H1 (cell line): Measurements from ENCODE around the gene LONRF2. TPM values are rescaled to one million over a fixed set of nuclear protein-coding genes. Genes with fewer than 3 reads are reported as not detected.

ENCODE experiments used
- CTCF ChIA-PET: fragments of 300-600 bp; sonication (Branson Sonifier 250); formaldehyde crosslinking; loops from one replicate; lab custom pipeline; 2021; ENCODE audit not compliant: partially characterized antibody; lab: Charles Lee
- POLR2A ChIA-PET: fragments of 300-600 bp; sonication (Branson Sonifier 250); formaldehyde crosslinking; loops from one replicate; lab custom pipeline; 2021; ENCODE audit warnings: inconsistent platforms; ENCODE audit not compliant: partially characterized antibody; lab: Charles Lee
- DNase-seq, 2 experiments: peaks; one replicate each; pipeline versions ENCODE4 v3.0.0 to v3.0.0-alpha.2; 2010 to 2022; ENCODE audit warnings: low spot score in 2 of 2, low read depth in 1 of 2, mixed read lengths in 1 of 2
- FAIRE-seq: peaks from 2 replicates; lab custom pipeline; 2011; peaks lifted over from hg19 to GRCh38; lab: Jason Lieb, UNC
- H2AFZ ChIP-seq: 2 replicates; pipeline ENCODE4 v1.8.1; 2012; ENCODE audit warnings: low read length, inconsistent platforms
- H2AK5ac ChIP-seq: 2 replicates; pipeline ENCODE4 v1.6.1; 2013; ENCODE audit warnings: low read depth, low read length
- H2BK120ac ChIP-seq: replicated peaks from 2 replicates; pipeline ENCODE3; 2013; ENCODE audit warnings: low read depth, low read length, inconsistent platforms
- H2BK12ac ChIP-seq: 2 replicates; pipeline ENCODE4 v1.6.1; 2013; ENCODE audit warnings: low read depth, low read length
- H2BK15ac ChIP-seq: 2 replicates; pipeline ENCODE4 v1.6.1; 2013; ENCODE audit warnings: low read length
- H2BK20ac ChIP-seq: 2 replicates; pipeline ENCODE4 v1.6.1; 2013; ENCODE audit warnings: low read length
- H2BK5ac ChIP-seq: 2 replicates; pipeline ENCODE4 v1.6.1; 2013; ENCODE audit warnings: low read depth, low read length
- H3K14ac ChIP-seq: 2 replicates; pipeline ENCODE4 v1.6.1; 2013; ENCODE audit warnings: inconsistent platforms; ENCODE audit not compliant: insufficient read length
- H3K18ac ChIP-seq: 2 replicates; pipeline ENCODE4 v1.6.1; 2013; ENCODE audit warnings: low read length; ENCODE audit errors: extremely low read depth
- H3K23ac ChIP-seq: 2 replicates; pipeline ENCODE4 v1.6.1; 2013; ENCODE audit warnings: inconsistent platforms; ENCODE audit not compliant: insufficient read length
- H3K23me2 ChIP-seq: 2 replicates; pipeline ENCODE4 v1.6.1; 2013; ENCODE audit warnings: low read depth, low read length
- H3K27ac ChIP-seq: 2 replicates; pipeline ENCODE4 v1.6.1; 2011; ENCODE audit warnings: low read depth, low read length, inconsistent platforms
- H3K27me3 ChIP-seq, 4 experiments: replicated peaks in 1 of 4; 1 replicate in 1 of 4; 2 replicates in 3 of 4; pipeline versions ENCODE4 v1.6.1 to v1.8.1; 2011 to 2013; ENCODE audit warnings: low read length in 3 of 4, mild to moderate bottlenecking in 3 of 4, inconsistent platforms in 2 of 4, mixed read lengths in 2 of 4, moderate library complexity in 1 of 4; ENCODE audit not compliant: control insufficient read depth in 3 of 4, insufficient read depth in 3 of 4; ENCODE audit errors: extremely low read depth in 1 of 4
- H3K36me3 ChIP-seq, 4 experiments: 2 replicates each; pipeline versions ENCODE4 v1.6.1 to v1.8.1; 2011 to 2013; ENCODE audit warnings: mild to moderate bottlenecking in 4 of 4, low read length in 3 of 4, moderate library complexity in 2 of 4, control low read depth in 1 of 4, inconsistent platforms in 1 of 4; ENCODE audit not compliant: insufficient read depth in 4 of 4, control insufficient read depth in 2 of 4
- H3K4ac ChIP-seq: replicated peaks from 2 replicates; pipeline ENCODE3; 2013; ENCODE audit warnings: low read length, low read depth, mixed read lengths, inconsistent platforms; ENCODE audit not compliant: insufficient read length
- H3K4me1 ChIP-seq, 4 experiments: replicated peaks in 1 of 4; 1 replicate in 1 of 4; 2 replicates in 3 of 4; pipeline versions ENCODE4 v1.6.1 to v1.8.1; 2011 to 2013; ENCODE audit warnings: low read length in 3 of 4, inconsistent platforms in 2 of 4, mixed read lengths in 1 of 4; ENCODE audit not compliant: insufficient read depth in 4 of 4, control insufficient read depth in 3 of 4
- H3K4me2 ChIP-seq, 2 experiments: 2 replicates each; pipeline versions ENCODE4 v1.6.1 to v1.8.1; 2011 to 2013; ENCODE audit warnings: low read depth in 2 of 2, low read length in 2 of 2, control low read depth in 1 of 2, inconsistent platforms in 1 of 2, mild to moderate bottlenecking in 1 of 2; ENCODE audit not compliant: insufficient read depth in 1 of 2
- H3K4me3 ChIP-seq, 4 experiments: fragments of 200-600, 300-600 bp in 1 of 4; sonication (generic), shearing (Covaris generic), sonication (Bioruptor Twin) in 1 of 4; 2 replicates each; pipeline versions ENCODE4 v1.5.1 to v1.8.1; 2011 to 2016; ENCODE audit warnings: low read length in 4 of 4, low read depth in 3 of 4, control low read depth in 2 of 4, inconsistent platforms in 2 of 4, mild to moderate bottlenecking in 2 of 4, mixed read lengths in 1 of 4, moderate library complexity in 1 of 4; ENCODE audit not compliant: insufficient read depth in 2 of 4; ENCODE audit errors: extremely low read depth in 1 of 4
- H3K56ac ChIP-seq: replicated peaks from 2 replicates; pipeline ENCODE3; 2013; ENCODE audit warnings: low read depth, mild to moderate bottlenecking, mixed read lengths, low read length, inconsistent platforms; ENCODE audit not compliant: insufficient read length
- H3K79me1 ChIP-seq: 2 replicates; pipeline ENCODE4 v1.6.1; 2013; ENCODE audit warnings: low read depth, low read length, control low read depth
- H3K79me2 ChIP-seq, 2 experiments: 2 replicates each; pipeline versions ENCODE4 v1.6.1 to v1.8.1; 2012 to 2013; ENCODE audit warnings: low read length in 2 of 2, mild to moderate bottlenecking in 2 of 2, inconsistent platforms in 1 of 2; ENCODE audit not compliant: insufficient read depth in 2 of 2, control insufficient read depth in 1 of 2
- H3K9ac ChIP-seq, 4 experiments: replicated peaks in 1 of 4; 1 replicate in 1 of 4; 2 replicates in 3 of 4; pipeline versions ENCODE4 v1.6.1 to v1.8.1; 2011 to 2013; ENCODE audit warnings: low read depth in 3 of 4, low read length in 3 of 4, control low read depth in 2 of 4, mild to moderate bottlenecking in 2 of 4, moderate library complexity in 2 of 4, inconsistent platforms in 1 of 4; ENCODE audit errors: extremely low read depth in 1 of 4
- H3K9me3 ChIP-seq, 2 experiments: 2 replicates each; pipeline versions ENCODE4 v1.6.1 to v1.8.1; 2012 to 2013; ENCODE audit warnings: mild to moderate bottlenecking in 2 of 2, moderate library complexity in 2 of 2, control low read depth in 1 of 2, inconsistent platforms in 1 of 2, low read depth in 1 of 2, low read length in 1 of 2, mixed read lengths in 1 of 2; ENCODE audit not compliant: insufficient read depth in 2 of 2
- H4K20me1 ChIP-seq, 2 experiments: replicated peaks in 1 of 2; 2 replicates each; pipeline versions ENCODE3 to v1.8.1; 2011 to 2013; ENCODE audit warnings: inconsistent platforms in 2 of 2, low read length in 2 of 2, mild to moderate bottlenecking in 1 of 2; ENCODE audit not compliant: insufficient read depth in 2 of 2, control insufficient read depth in 1 of 2
- H4K5ac ChIP-seq: 2 replicates; pipeline ENCODE4 v1.6.1; 2013; ENCODE audit warnings: low read length, low read depth, mixed read lengths, inconsistent platforms; ENCODE audit not compliant: insufficient read length
- H4K8ac ChIP-seq: 2 replicates; pipeline ENCODE4 v1.8.0; 2013; ENCODE audit warnings: mild to moderate bottlenecking, moderate library complexity, low read length, inconsistent platforms; ENCODE audit not compliant: insufficient read depth; ENCODE audit errors: extremely low read depth
- H4K91ac ChIP-seq: replicated peaks from 2 replicates; pipeline ENCODE3; 2013; ENCODE audit warnings: low read length, mixed read lengths, inconsistent platforms; ENCODE audit not compliant: insufficient read length
- CEBPB ChIP-seq: IDR thresholded peaks from 2 replicates; pipeline ENCODE4 v1.6.1; 2012; ENCODE audit warnings: low read depth, low read length
- CTBP2 ChIP-seq: IDR thresholded peaks from 2 replicates; pipeline ENCODE4 v1.7.0; 2011; ENCODE audit warnings: borderline replicate concordance, mild to moderate bottlenecking, moderate library complexity, mixed read lengths, low read length; ENCODE audit not compliant: insufficient read depth, insufficient read length
- CTCF ChIP-seq, 3 experiments: IDR thresholded peaks; 1 replicate in 2 of 3; 2 replicates in 1 of 3; pipeline versions ENCODE4 v1.5.1 to v1.6.1; 2011; ENCODE audit warnings: low read length in 3 of 3, mild to moderate bottlenecking in 3 of 3, inconsistent platforms in 2 of 3, low read depth in 1 of 3, moderate library complexity in 1 of 3; ENCODE audit not compliant: insufficient read depth in 1 of 3; ENCODE audit errors: control extremely low read depth in 1 of 3
- EZH2 ChIP-seq: fragments of 200-600 bp; sonication (generic); IDR thresholded peaks from 2 replicates; pipeline ENCODE4 v1.7.1; 2012; ENCODE audit warnings: low read depth, mild to moderate bottlenecking, moderate library complexity, low read length, inconsistent platforms; ENCODE audit not compliant: severe bottlenecking
- FOSL1 ChIP-seq: IDR thresholded peaks from 2 replicates; pipeline ENCODE4 v1.6.1; 2011; ENCODE audit warnings: mild to moderate bottlenecking, low read depth, low read length, moderate library complexity; ENCODE audit not compliant: insufficient read depth
- MAFK ChIP-seq: IDR thresholded peaks from 2 replicates; pipeline ENCODE4 v1.6.1; 2012; ENCODE audit warnings: low read depth, mild to moderate bottlenecking, improper control_type of control experiment, low read length
- NRF1 ChIP-seq: IDR thresholded peaks from 2 replicates; pipeline ENCODE4 v1.6.1; 2011; ENCODE audit warnings: mild to moderate bottlenecking, low read depth, low read length, improper control_type of control experiment
- POLR2A ChIP-seq, 2 experiments: IDR thresholded peaks; 1 replicate in 1 of 2; 2 replicates in 1 of 2; pipeline ENCODE4 v1.6.1; 2011; ENCODE audit warnings: low read depth in 2 of 2, low read length in 2 of 2, mild to moderate bottlenecking in 2 of 2; ENCODE audit errors: control extremely low read depth in 1 of 2
- RAD21 ChIP-seq, 2 experiments: IDR thresholded peaks in 1 of 2; conservative IDR thresholded peaks in 1 of 2; 2 replicates each; pipeline ENCODE4 v1.6.1; 2011; ENCODE audit warnings: low read depth in 2 of 2, low read length in 2 of 2, improper control_type of control experiment in 1 of 2, inconsistent platforms in 1 of 2, mild to moderate bottlenecking in 1 of 2, moderate library complexity in 1 of 2
- RNF2 ChIP-seq: fragments of 200-900, 300-1000 bp; sonication (generic); IDR thresholded peaks from 2 replicates; pipeline ENCODE4 v1.7.1; 2016; ENCODE audit warnings: borderline replicate concordance, low read depth, mild to moderate bottlenecking, antibody characterized with exemption, low read length; ENCODE audit not compliant: poor library complexity, severe bottlenecking; ENCODE audit errors: missing control alignments
- WGBS, 2 experiments: shearing (Covaris generic) in 1 of 2; methylation state at CpG; one replicate each; pipeline versions ENCODE4 v1.1.6 to v1.1.7; 2013 to 2015; ENCODE audit warnings: low lambda C conversion rate in 2 of 2, mixed read lengths in 2 of 2, inconsistent platforms in 1 of 2, low coverage in 1 of 2, missing lambda C conversion rate in 1 of 2; ENCODE audit not compliant: insufficient replicate concordance in 2 of 2, insufficient coverage in 1 of 2, insufficient read length in 1 of 2; ENCODE audit errors: extremely low coverage in 1 of 2, missing lambda C conversion rate in 1 of 2; 5-methylcytosine and 5-hydroxymethylcytosine counted together
- polyA plus RNA-seq, 7 experiments: library from polyadenylated mRNA; depleted of rRNA in 3 of 7; stranded (reverse) in 5 of 7; unstranded in 2 of 7; fragments of >200 nt in 5 of 7; fragments of 200-250 nt in 2 of 7; gene quantifications; 1 replicate in 5 of 7; 2 replicates in 1 of 7; 4 replicates in 1 of 7; pipeline versions ENCODE4 v1.2.1 to v1.2.3, GENCODE V29; 2011 to 2013; ENCODE audit warnings: missing spikeins in 2 of 7, mixed read lengths in 2 of 7
- total RNA-seq: library from RNA; stranded (reverse); fragmentation: NEBNext Ultra II Directional; extraction: Animal tissue kit (Norgen Biotek cat#: 25700); gene quantifications from 2 replicates; pipeline ENCODE4 v1.2.1, GENCODE V29; 2021

Gene LONRF2
- total and polyA plus RNA-seq, 2 of the 8 experiments (the other 6 are each of a cell fraction or from before 2014, with no cell fraction given) = 0.24 to 0.74 TPM

GRCh38 chr2:100237770-100238169 lies 84.5 kb downstream of the LONRF2 start:
- no peak overlapping the region for H3K18ac ChIP-seq
- no peak overlapping the region for H3K4me3 ChIP-seq
- peaks cover 0 to 11% (median 5%) of the 10 kb centered on the region in 4 experiments; a peak in 5 of 7 replicates for H3K4me1 ChIP-seq
- no peak overlapping the region for H4K5ac ChIP-seq
- WGBS, 2 experiments = 86% methylated on average over 8 of the region's 8 CpGs; no CpG with 5 or more reads in 1 of the 2 experiments
- no peak overlapping the region for H3K4ac ChIP-seq
- H2AFZ ChIP-seq = no peak overlapping the region
- no peak for FAIRE-seq
- H3K23ac ChIP-seq = no peak overlapping the region
- H2BK15ac ChIP-seq = no peak overlapping the region
- no peak overlapping the region for H3K4me2 ChIP-seq
- CTCF ChIA-PET = interaction anchor here (1.1 to 3.9 kb wide), 4 partner anchors 8 to 161 kb away, joined by 3 to 19 read pairs (median 4); no protein-coding TSS in a partner anchor
- no peaks in the 10 kb centered on the region for H3K36me3 ChIP-seq
- no peaks in the 10 kb centered on the region for H3K79me1 ChIP-seq
- no peaks in the 10 kb centered on the region for H3K9me3 ChIP-seq
- H3K14ac ChIP-seq = no peak overlapping the region
- no peak overlapping the region for H2BK12ac ChIP-seq
- H4K8ac ChIP-seq = no peak overlapping the region
- H3K79me2 ChIP-seq = no peaks in the 10 kb centered on the region
- no peak overlapping the region for H2AK5ac ChIP-seq
- no peak overlapping the region for H4K91ac ChIP-seq
- H3K9ac ChIP-seq = no peak overlapping the region
- no peaks in the 10 kb centered on the region for H3K23me2 ChIP-seq
- H3K27me3 ChIP-seq = peaks cover 0 to 2% (median under 1%) of the 10 kb centered on the region in 4 experiments; a peak in 1 of 7 replicates
- H2BK120ac ChIP-seq = no peak overlapping the region
- no peak overlapping the region for H3K27ac ChIP-seq
- no peak for DNase-seq
- H4K20me1 ChIP-seq = no peaks in the 10 kb centered on the region
- POLR2A ChIA-PET = no interaction called here
- H2BK5ac ChIP-seq = no peak overlapping the region
- no peak overlapping the region for H3K56ac ChIP-seq
- H2BK20ac ChIP-seq = no peak overlapping the region
- TF ChIP-seq NRF1 (no peak), RAD21 (IDR thresholded peaks at IDR 0.05 in 1 of 2, conservative IDR thresholded peaks at IDR 0.05 in 1 of 2; ENCODE audit: low read depth in 2 of 2, low read length in 2 of 2) (peak in 1 of 2 experiments; percentile 20; a peak in 1 of 4 replicates), CTBP2 (no peak), EZH2 (no peak), FOSL1 (no peak), POLR2A (IDR thresholded peaks at IDR 0.05; ENCODE audit: control extremely low read depth in 1 of 2, low read depth in 2 of 2, low read length in 2 of 2) (no peak), CEBPB (no peak), MAFK (no peak), CTCF (IDR thresholded peaks at IDR 0.05; ENCODE audit: control extremely low read depth in 1 of 3, insufficient read depth in 1 of 3, low read depth in 1 of 3, low read length in 3 of 3) (peak; percentile 7 to 33 (median 21); a peak in 3 of 4 replicates), RNF2 (no peak)
